UCSD-AML1 (cell line): ENCODE data around the gene ANKRD45.
A peak's percentile ranks its signal among the peaks of the same experiment; 100 is the strongest.
"Not testable (repeated sequence)": the region's sequence is repeated elsewhere in the genome, so short reads cannot be mapped to it uniquely, and the experiment has no call there.

Experiments
- DNase-seq: peaks from one replicate; lab custom pipeline; 2025; ENCODE audit not compliant: unreplicated experiment; lab: John Stamatoyannopoulos, UW

Gene ANKRD45, protein sequence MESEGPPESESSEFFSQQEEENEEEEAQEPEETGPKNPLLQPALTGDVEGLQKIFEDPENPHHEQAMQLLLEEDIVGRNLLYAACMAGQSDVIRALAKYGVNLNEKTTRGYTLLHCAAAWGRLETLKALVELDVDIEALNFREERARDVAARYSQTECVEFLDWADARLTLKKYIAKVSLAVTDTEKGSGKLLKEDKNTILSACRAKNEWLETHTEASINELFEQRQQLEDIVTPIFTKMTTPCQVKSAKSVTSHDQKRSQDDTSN

DNA sequence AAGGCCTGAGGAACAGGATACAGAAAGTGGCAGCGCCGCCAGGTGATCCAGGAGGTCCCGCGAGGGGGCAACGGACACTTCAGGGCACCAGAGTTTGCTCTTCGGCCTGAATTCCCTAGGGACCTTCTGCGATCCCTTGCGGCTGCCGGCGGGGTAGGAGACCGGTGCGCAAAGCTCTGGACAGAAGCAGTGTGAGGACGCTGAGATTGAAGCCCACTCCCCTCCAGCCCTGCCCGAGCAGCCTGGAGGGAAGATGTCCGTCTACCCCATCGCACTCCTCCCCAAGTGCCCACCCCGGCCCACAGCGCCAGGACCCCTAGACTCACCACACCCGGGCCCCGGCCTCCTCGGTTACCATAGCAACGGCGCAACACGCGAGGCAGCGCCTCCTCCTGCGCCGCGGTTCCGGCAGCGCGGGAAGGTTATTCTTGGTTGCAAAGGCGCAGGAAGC lies at the start of gene ANKRD45:
TSS of gene ANKRD45 (minus strand) at position 361 of the 451 bp plus-strand sequence. CDS start 10,433 bp downstream, outside the sequence.
- no peak for DNase-seq

DNA sequence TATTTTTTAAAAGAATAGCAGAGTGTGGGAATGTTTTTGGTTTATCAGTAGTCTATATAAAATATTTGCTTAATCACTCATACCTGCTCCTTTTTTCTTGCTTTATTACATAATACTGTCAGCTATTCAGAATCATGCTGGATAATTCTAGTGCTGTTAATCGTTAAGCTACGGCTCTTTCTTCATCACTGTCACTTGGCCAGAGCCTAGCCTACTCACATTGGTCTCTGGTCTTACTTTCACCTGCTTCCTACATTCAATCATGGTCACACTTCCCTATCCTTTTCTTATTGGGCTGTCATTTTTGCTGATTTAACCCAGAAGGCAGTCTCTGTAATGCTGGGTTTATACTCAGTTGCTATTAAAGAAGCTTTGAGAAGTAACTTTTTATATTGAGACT lies 47.6 kb upstream of the ANKRD45 start:
- DNase-seq: no peak

DNA sequence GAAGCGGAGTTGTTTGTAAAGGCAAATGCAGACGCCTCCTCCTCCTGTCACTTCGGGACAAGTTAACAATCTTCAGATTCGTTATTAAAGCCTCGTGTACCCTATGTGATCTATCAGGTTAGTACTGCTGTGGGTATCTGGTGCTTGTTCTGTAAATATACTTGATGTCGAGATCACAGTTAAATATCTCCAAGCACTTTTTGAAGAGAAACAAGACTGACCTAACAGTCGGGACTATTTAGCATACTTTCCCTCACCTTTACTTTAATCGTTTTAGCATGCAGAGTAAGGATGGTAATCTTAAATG lies 45.8 kb upstream of the ANKRD45 start:
- DNase-seq: no peak

DNA sequence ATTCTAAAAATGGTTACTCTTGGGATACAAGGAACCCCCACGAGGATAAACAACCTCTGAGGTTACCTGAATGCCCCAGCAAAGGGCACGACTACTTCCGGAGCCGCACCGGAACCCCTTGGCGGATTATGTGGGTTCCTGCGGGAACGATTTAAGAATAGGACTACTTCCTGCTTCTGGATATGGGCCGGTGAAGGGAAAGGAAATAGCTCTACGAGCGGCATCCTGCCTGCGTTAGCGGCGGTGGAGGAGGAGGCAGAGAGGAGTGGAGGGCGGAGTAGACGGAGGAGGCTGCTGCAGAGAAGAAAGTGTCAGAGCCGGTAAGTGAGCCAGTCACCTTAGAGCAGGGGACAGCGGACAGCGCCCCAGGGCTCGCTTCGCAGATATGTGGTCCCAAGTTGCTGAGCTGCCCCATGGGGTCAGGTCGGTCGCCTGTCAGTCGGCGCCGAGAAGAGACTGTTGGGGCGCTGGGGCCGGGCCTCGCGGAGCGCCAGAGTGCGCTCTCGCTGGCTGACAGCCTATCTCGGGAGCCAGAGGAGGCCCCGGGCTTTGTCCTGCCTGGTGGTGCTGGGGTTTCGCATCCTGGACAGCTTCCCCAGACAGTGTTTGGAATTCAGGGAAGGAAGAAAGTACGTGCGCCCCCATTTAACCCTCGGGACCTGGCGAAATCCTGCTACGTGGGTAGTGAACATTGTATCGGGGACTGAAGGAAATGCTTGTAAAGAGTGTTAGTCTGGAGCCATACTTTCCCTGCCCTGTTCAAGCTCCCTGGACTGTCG lies 45.3 kb upstream of the ANKRD45 start, which contains the start of gene KLHL20:
TSS of gene KLHL20 (plus strand) at position 223 of the 779 bp plus-strand sequence. CDS start 1,063 bp downstream, outside the sequence.
- DNase-seq: peak; percentile 89

DNA sequence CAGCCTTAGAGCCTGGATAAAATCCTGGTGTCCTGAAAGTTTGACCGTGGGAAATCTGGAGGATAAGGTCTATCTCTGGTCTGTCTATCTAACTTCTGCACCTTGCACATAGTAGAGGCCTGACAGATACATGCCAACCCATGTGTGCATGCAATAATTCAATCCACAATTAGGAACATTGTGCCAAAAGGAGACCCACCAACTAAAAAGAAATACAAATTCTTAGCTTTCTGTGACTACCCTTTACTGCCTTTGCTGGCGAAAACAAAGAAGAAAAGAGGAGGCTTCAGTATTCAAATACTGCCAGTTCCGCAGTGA lies 44.7 kb upstream of the ANKRD45 start:
- DNase-seq: no peak

DNA sequence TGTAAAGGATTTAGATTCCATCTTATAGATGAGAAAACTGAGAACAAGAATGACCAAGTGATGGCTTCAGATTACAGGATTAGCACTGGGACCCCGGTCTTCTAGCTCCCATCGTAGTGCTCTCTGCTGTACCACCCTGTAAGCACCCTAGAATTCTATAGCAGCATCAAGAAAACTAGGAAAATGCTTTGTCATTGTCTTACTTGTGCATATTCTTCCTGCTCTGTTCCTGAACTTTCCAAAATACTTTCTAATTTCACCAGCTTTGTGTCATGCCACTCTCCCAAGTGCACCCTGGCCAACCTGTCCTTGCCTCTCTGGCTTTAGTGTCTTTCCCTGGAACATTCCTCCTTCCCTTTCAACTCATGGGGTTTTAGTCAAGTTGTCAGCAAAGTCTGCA lies 39.1 kb upstream of the ANKRD45 start:
- DNase-seq: no peak

DNA sequence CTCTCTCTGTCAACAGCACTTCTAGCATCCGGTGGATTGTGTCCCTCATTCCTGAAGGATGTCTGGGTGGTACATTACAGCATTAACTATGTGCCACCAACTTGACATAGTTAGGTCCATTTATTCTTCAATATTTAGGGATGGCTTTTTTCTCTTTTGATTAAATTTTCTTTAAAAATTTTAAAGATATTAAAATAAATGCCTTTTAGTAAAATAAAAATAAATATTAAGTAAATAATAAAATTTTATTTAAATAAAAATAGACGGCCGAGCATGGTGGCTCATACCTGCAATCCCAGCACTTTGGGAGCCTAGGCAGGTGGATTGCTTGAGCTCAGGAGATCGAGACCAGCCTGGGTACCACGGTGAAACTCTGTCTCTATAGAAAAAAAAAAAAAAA lies 35.5 kb upstream of the ANKRD45 start:
- DNase-seq: no peak

DNA sequence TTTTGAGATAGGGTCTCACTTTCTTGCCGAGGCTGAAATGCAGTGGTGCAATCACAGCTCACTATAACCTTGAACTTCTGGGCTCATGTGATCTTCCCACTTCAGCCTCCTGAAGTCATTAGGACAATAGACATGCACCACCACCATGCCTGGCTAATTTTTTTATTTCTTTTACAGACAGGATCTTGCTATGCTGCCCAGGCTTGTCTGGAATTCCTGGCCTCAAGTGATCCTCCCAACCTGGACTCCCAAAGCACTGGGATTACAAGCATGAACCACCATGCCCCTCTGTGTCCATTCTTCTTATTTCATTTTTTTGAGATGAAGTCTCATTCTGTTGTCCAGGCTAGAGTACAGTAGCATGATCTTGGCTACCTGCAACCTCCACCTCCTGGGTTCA lies 33.1 kb upstream of the ANKRD45 start:
- no peak for DNase-seq

DNA sequence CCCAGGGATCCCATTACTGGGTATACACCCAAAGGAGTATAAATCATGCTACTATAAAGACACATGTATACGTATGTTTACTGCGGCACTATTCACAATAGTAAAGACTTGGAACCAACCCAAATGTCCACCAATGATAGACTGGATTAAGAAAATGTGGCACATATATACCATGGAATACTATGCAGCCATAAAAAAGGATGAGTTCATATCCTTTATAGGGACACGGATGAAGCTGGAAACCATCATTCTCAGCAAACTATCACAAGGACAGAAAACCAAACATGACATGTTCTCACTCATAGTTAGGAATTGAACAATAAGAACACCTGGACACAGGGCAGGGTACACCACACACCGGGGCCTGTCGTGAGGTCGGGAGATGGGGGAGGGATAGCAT lies 31.6 kb upstream of the ANKRD45 start:
- not testable (repeated sequence) for DNase-seq

DNA sequence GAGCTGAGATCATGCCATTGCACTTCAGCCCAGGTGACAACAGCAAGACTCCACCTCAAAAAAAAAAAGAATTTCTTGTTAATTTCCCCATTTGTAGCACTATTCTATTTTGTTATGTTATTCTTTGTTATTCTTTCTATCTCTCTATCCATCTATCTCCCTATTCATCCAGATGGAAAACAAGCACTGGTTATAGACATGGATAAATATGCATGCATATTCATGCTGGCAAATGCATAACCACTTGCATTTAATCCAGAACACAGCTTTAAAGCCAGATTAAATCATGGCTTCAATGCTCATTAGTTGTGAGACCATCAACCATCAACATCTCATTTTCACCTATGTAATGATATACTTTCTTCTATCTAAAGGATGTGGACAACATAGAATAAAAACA lies 23.6 kb upstream of the ANKRD45 start:
- DNase-seq: no peak

DNA sequence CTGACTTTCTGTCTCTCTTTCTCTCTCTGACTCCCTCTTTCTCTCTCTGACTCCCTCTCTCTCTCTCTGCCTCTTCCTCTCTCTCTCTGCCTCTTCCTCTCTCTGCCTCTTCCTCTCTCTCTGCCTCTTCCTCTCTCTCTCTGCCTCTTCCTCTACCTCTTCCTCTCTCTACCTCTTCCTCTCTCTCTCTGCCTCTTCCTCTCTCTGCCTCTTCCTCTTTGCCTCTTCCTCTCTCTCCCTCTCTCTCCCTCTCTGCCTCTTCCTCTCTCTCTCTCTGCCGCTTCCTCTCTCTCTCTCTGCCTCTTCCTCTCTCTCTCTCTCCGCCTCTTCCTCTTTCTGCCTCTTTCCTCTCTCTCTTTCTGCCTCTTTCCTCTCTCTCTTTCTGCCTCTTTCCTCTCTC lies 18.6 kb upstream of the ANKRD45 start:
- no peak for DNase-seq

DNA sequence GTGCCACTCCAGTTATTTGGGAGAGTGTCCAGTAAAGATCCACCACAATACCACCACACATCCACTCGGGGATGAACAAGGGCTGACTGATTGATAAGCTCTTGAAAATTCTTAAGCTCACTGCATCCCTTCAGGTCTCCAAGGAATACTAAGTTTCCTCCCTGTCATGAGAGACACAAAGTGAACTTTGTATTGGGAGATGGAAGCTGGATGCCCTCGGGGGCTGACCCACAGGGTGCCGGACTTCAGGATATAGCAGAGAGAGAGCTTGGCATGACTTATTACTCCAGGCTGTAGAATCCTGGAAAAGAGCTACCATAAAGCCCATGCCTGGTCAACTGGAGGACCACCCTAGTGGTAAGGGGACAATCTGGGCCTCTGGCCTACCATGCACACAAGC lies 15.5 kb upstream of the ANKRD45 start:
- not testable (repeated sequence) for DNase-seq

DNA sequence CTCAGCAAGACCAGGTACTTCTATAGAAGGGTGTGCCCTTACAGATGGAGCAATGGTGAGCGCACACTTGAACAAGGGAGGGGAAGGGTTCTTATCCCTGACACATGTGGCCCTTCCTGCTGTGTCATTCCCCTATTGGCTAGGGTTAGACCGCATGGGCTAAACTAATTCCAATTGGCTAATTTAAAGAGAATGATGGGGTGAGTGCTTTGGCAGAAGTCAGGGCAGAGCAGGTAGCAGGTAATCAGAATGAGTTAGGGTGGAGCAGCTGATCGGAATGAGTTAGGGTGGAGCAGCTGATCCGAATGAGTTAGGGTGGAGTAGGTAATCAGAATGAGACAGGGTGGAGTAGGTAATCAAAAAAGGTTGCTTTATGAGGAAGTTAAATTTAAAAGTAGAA lies 14.2 kb upstream of the ANKRD45 start:
- DNase-seq: not testable (repeated sequence)

DNA sequence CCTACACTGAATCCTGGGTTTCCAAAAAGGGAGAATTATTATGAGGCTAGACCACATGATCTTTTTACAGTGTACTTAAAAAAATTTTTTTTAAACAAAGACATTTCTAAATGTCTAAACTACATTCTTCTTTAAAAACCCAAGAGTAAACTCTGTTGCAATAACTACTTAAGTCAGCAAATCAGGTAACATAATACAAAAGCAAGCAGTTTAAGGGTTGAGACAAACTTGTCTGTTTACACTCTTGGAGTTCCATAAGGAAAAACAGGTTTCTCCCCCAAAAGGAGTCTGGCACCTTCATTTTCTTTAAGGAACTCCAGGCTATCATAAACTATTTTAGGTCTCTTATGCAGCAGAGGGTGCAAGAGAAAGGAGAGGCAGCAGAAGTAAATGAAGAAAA lies 12.5 kb upstream of the ANKRD45 start:
- no peak for DNase-seq

DNA sequence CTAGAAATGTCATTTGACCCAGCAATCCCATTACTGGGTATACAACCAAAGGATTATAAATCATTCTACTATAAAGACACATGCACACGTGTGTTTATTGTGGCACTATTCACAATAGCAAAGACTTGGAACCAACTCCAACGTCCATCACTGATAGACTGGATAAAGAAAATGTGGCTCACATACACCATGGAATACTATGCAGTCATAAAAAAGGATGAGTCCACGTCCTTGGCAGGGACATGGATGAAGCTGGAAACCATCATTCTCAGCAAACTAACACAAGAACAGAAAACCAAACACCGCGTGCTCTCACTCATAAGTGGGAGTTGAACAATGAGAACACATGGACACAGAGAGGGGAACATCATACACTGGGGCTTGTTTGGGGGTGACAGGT lies 10.5 kb upstream of the ANKRD45 start:
- not testable (repeated sequence) for DNase-seq

DNA sequence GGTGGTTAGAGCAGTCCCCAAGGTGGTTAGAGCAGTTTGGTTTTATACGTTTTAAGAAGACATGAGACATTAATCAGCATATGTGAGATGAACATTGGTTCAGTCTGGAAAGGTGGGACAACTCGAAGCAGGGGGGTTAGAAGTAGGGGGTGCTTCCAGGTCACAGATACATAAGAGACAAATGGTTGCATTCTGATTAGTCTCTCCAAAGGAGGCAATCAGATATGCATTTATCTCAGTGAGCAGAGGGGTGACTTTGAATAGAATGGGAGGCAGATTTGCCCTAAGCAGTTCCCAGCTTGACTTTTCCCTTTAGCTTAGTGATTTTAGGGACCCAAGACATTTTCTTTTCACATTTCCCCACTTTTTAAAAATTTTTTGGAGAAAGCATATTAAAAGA lies 4.8 kb upstream of the ANKRD45 start:
- DNase-seq: not testable (repeated sequence)

DNA sequence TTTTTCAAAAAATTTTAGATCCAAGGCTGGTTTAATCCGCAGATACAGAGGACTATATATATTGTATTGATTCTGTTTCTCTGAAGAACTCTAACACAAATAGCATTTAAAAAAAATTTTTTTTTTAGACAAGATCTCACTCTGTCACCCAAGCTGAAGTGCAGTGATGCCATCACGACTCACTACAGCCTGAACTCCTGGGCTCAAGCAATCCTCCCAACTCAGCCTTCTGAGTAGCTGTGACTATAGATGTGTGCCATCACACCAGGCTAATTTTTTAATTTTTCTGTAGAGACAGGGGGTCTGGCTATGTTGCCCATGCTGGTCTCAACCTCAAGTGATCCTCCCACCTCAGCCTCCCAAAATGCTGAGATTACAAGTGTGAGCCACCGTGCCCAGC lies 3.0 kb downstream of the ANKRD45 start:
- DNase-seq: no peak

DNA sequence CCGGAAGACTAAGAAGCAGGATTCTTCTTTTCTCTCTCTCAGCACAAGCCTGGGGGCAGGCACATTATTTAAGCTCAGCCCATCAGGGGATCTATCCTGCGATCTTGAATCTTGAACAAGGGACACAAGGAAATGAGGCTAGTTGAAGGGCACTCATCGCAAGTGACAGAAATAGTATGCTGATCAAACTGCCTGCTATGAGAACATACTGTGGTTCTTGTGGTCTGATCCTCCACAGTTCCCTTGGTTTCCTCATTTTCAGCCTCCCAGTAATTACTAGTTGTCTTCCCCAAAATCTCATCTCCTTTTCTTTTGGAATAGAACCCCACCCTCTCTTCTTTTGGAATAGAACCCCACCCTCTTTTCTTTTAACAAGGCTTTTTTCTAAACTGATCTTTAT lies 6.5 kb downstream of the ANKRD45 start:
- no peak for DNase-seq

DNA sequence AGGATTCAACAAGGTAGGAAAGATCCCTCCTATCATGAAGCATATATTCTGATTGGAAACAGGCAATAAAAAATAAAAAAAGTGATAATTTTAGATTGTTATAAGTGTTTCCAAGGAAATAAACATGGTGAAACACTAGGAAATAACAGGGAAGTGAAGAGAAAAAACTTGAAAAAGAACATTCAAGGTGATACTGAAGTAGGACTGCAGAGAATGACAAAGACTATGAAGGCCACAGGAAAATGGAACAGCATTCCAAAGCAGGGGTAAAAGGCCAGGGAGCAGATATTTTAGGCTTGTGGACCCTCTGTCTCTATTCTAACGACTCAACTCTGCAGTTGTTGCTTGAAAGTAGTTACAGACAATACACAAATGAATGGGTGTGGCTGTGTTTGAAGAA lies 7.9 kb downstream of the ANKRD45 start:
- no peak for DNase-seq

DNA sequence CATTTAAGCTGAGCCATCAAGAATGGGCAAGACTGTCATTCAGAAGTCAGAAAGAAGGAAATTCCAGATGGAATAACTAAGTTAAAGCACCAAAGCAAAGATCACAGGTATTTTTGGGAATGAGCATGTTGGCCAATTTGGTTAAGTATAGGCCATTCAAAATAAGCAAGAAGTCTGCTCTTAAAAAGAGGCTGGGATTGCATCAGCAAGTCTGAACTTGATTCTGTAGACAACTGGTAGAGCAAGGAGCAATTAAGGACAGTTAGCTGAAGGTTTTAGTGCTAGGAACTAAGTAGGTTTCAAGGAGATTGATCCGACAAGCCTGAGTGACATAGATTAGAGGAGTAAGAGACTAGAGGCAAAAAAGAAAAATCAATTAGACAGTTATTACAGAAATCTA lies 8.4 kb downstream of the ANKRD45 start:
- DNase-seq: no peak

DNA sequence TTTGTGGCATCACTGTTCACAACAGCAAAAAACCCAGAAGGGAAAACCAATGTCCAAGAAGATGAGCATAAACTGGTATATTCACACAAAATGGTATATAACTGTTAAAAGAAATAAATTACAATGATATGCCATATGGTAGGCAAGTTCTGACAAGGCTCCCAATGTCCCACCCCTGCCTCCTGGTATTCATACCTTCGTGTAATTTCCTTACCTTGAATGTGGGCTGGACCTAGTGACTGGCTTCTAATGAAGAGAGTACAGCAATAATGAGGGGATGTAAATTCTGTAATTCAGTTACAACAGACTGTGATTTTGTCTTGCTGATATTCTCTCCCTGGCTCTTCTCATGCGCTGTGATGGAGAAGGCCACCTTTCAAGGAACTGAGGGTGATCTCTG lies 9.3 kb downstream of the ANKRD45 start:
- no peak for DNase-seq

DNA sequence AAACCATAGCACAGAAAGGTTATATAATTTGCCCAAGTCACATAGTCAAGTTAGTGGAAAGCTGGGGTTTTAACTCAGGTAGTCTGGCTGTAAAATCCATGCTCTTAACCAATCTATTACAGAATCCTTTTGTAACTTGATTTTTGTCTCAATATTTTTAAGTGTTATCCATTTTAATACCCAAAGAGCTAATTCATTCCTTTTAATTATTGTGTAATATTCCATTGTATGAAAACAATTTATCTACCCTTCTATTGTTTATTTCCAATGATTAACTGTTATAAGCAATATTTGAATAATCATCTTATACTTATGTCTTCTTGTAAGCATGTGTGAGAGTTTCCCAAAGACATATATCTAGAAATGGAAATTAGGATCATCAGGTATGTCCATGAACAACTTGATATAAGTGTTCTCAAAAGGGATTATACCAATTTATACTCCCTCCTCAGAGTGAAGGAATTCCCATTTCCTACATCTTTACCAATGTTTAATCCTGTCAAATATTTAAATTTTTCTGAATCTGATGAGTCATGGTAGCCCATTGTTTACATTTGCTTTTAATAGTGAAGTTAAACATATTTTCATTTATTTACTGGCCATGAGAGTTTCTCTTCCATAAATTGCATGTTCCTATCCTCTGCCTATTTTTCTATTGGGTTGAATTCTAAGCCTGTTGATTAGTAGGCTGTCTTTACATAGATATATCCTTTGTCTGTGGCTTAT lies 20.6 kb downstream of the ANKRD45 start:
- no peak for DNase-seq
